Endothelial cell of umbilical vein (primary cell): ENCODE measurements around the gene PPP1CA. TPM values are rescaled to one million over a fixed set of nuclear protein-coding genes. Genes with fewer than 3 reads are reported as not detected.

Source experiments
- BruUV-seq: library from RNA; stranded (reverse); fragments of 400-500 nt; replicated peaks from 2 replicates; lab custom pipeline; 2021; lab: Mats Ljungman, UMichigan
- CTCF ChIA-PET: fragments of 300-600, 350-600 bp; sonication (Branson Sonifier 250); formaldehyde crosslinking; loops from one replicate; lab custom pipeline; 2021; ENCODE audit warnings: antibody characterized with exemption, inconsistent platforms; lab: Charles Lee
- POLR2A ChIA-PET: fragments of 300-600, 350-600 bp; sonication (Branson Sonifier 250); formaldehyde crosslinking; loops from one replicate; lab custom pipeline; 2021; ENCODE audit warnings: antibody characterized with exemption, inconsistent platforms; lab: Charles Lee
- DNase-seq: peaks from one replicate; pipeline ENCODE4 v3.0.0-alpha.2; 2011; ENCODE audit warnings: low read depth, low spot score
- FAIRE-seq: peaks from 2 replicates; lab custom pipeline; 2011; peaks lifted over from hg19 to GRCh38; lab: Jason Lieb, UNC
- H2AFZ ChIP-seq: 2 replicates; pipeline ENCODE4 v1.6.0; 2012; ENCODE audit warnings: low read depth, low read length, control low read depth, inconsistent platforms
- H3K27ac ChIP-seq: 2 replicates; pipeline ENCODE4 v1.5.1; 2011; ENCODE audit warnings: low read depth, mild to moderate bottlenecking, control low read depth, low read length, moderate library complexity; ENCODE audit not compliant: insufficient read depth
- H3K27me3 ChIP-seq, 2 experiments: 2 replicates each; pipeline versions ENCODE4 v1.6.0 to v1.6.1; 2011; ENCODE audit warnings: low read length in 2 of 2, mixed read lengths in 1 of 2; ENCODE audit not compliant: control insufficient read depth in 2 of 2, insufficient read depth in 2 of 2
- H3K36me3 ChIP-seq, 2 experiments: 2 replicates in 1 of 2; 3 replicates in 1 of 2; pipeline ENCODE4 v1.5.1; 2011; ENCODE audit warnings: low read length in 2 of 2, mild to moderate bottlenecking in 1 of 2, moderate library complexity in 1 of 2; ENCODE audit not compliant: control insufficient read depth in 2 of 2, insufficient read depth in 2 of 2; ENCODE audit errors: extremely low read depth in 1 of 2
- H3K4me1 ChIP-seq: 3 replicates; pipeline ENCODE4 v1.5.1; 2011; ENCODE audit warnings: mild to moderate bottlenecking, low read length; ENCODE audit not compliant: control insufficient read depth, insufficient read depth; ENCODE audit errors: extremely low read depth
- H3K4me2 ChIP-seq: 2 replicates; pipeline ENCODE4 v1.6.1; 2011; ENCODE audit warnings: low read length, control low read depth, mixed read lengths; ENCODE audit not compliant: insufficient read depth
- H3K4me3 ChIP-seq, 3 experiments: fragments of 200-600 bp in 1 of 3; sonication (generic), shearing (Covaris generic) in 1 of 3; replicated peaks in 1 of 3; 2 replicates each; pipeline ENCODE4 v1.5.1; 2011 to 2016; ENCODE audit warnings: control low read depth in 3 of 3, low read length in 3 of 3, mild to moderate bottlenecking in 2 of 3, inconsistent platforms in 1 of 3, low read depth in 1 of 3, moderate library complexity in 1 of 3; ENCODE audit not compliant: insufficient read depth in 1 of 3
- H3K79me2 ChIP-seq: 2 replicates; pipeline ENCODE4 v1.6.0; 2012; ENCODE audit warnings: low read length, inconsistent platforms; ENCODE audit not compliant: control insufficient read depth, insufficient read depth
- H3K9ac ChIP-seq: replicated peaks from 2 replicates; pipeline ENCODE3; 2011; ENCODE audit warnings: low read length, control low read depth; ENCODE audit not compliant: insufficient read depth; ENCODE audit errors: extremely low read depth
- H3K9me1 ChIP-seq: replicated peaks from 3 replicates; pipeline ENCODE4 v1.6.0; 2011; ENCODE audit warnings: mild to moderate bottlenecking, low read length; ENCODE audit not compliant: control insufficient read depth, insufficient read depth; ENCODE audit errors: extremely low read depth
- H3K9me3 ChIP-seq: replicated peaks from 2 replicates; pipeline ENCODE4 v1.5.1; 2012; ENCODE audit warnings: low read length, inconsistent platforms; ENCODE audit not compliant: control insufficient read depth, insufficient read depth
- H4K20me1 ChIP-seq: replicated peaks from 2 replicates; pipeline ENCODE3; 2011; ENCODE audit warnings: mild to moderate bottlenecking, low read length; ENCODE audit not compliant: control insufficient read depth, insufficient read depth; ENCODE audit errors: extremely low read depth
- EZH2 ChIP-seq: IDR thresholded peaks from 2 replicates; pipeline ENCODE4 v1.6.1; 2012; ENCODE audit warnings: borderline replicate concordance, low read depth, mild to moderate bottlenecking, moderate library complexity, low read length, inconsistent platforms; ENCODE audit not compliant: severe bottlenecking
- FOS ChIP-seq: IDR thresholded peaks from 2 replicates; pipeline ENCODE4 v1.6.1; 2011; ENCODE audit warnings: mild to moderate bottlenecking, low read length, moderate library complexity, borderline replicate concordance; ENCODE audit not compliant: insufficient read depth
- GATA2 ChIP-seq: IDR thresholded peaks from 2 replicates; pipeline ENCODE4 v1.7.0; 2011; ENCODE audit warnings: low read depth, mild to moderate bottlenecking, moderate library complexity, mixed read lengths, low read length; ENCODE audit not compliant: insufficient read length, insufficient read depth
- JUN ChIP-seq: IDR thresholded peaks from 2 replicates; pipeline ENCODE4 v1.6.1; 2011; ENCODE audit warnings: borderline replicate concordance, low read depth; ENCODE audit not compliant: insufficient read length, insufficient read depth
- MYC ChIP-seq: IDR thresholded peaks from one replicate; pipeline ENCODE4 v1.6.1; 2011; ENCODE audit warnings: mild to moderate bottlenecking, low read depth, low read length
- POLR2A ChIP-seq: IDR thresholded peaks from 2 replicates; pipeline ENCODE4 v1.6.1; 2012; ENCODE audit warnings: low read depth, mild to moderate bottlenecking, control low read depth, low read length
- POLR2AphosphoS5 ChIP-seq: IDR thresholded peaks from 2 replicates; pipeline ENCODE4 v1.6.1; 2012; ENCODE audit warnings: low read depth, mild to moderate bottlenecking, control low read depth, low read length, moderate library complexity; ENCODE audit not compliant: insufficient read depth
- dilution Hi-C: fragments of 300-500 bp; cut with MboI; formaldehyde crosslinking; loops from one replicate; pipeline ENCODE4 v1.15.0; 2019; ENCODE audit warnings: low sequenced_read_pairs; ENCODE audit not compliant: extremely low pct_ligation_motif_present
- intact Hi-C: fragments of 100-400 bp; cut with micrococcal nuclease; formaldehyde crosslinking; loops from one replicate; pipeline ENCODE4 v1.10.0; 2022
- polyA plus RNA-seq, 4 experiments: library from polyadenylated mRNA; depleted of rRNA in 3 of 4; stranded (reverse) in 3 of 4; unstranded in 1 of 4; fragments of >200 nt; gene quantifications; 2 replicates each; pipeline versions ENCODE4 v1.2.1 to v1.2.3, GENCODE V29; 2011 to 2012; ENCODE audit warnings: missing spikeins in 1 of 4
- total RNA-seq: library from RNA; stranded (reverse); gene quantifications from 2 replicates; pipeline ENCODE4 v1.2.3, GENCODE V29; 2021
- TF ChIP-seq, protein P1 (sequence below), 2 donors: IDR thresholded peaks; 1 replicate in 1 of 2; 2 replicates in 1 of 2; pipeline ENCODE4 v1.5.1; 2011; ENCODE audit warnings: low read length in 2 of 2, mild to moderate bottlenecking in 2 of 2, moderate library complexity in 2 of 2, control low read depth in 1 of 2, inconsistent platforms in 1 of 2, low read depth in 1 of 2; ENCODE audit not compliant: insufficient read depth in 1 of 2; ENCODE audit errors: extremely low read depth in 1 of 2
- TF ChIP-seq, protein P2 (sequence below): IDR thresholded peaks from 2 replicates; pipeline ENCODE4 v1.6.1; 2011; ENCODE audit not compliant: insufficient read depth, insufficient read length

Gene PPP1CA
- total and polyA plus RNA-seq, 2 donors (not counting 3 experiments of a cell fraction or from before 2014, with no cell fraction given), result 192 to 419 TPM

DNA sequence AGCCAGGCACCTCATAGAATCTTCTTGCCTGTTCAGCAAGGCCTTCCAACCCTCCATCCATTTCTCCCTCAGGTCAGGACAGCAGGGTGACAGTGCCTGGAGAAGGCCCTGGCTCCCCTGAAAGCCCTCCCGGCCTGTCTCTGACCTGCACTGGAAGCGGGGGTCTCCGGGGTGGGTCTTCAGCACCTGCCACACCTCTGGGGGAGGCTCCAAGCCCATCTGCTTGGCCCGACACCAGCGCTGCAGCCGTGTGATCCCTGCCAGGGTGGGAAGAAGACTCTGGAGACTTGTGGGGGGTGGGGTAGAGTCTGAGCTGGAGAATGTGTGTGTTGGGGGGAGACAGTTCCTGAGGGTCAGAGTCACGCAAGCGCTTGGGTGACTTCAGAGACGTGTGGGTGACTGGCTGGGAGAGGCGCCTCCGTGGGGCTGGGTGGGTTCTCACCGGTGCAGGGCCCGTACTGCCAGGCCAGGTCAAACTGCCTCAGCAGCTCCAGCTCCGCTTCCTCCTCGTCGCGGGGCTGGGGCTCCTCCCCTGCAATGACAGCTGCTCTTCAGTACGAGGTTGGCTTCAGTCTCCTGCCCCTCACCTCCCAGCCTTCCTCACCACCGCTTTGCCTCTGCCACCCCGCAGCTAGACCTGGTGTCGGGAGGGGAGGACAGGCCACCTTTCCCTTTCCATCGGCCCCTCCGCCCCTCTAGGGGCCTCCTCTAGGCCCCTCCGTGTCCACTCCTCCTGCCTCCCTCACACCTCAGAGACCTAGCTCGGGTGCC, 48.9 kb downstream of the PPP1CA start:
- intact Hi-C loops (loop anchor here (1.0 to 2.0 kb wide), 3 partner anchors 35 to 156 kb away; partner anchors contain the start of genes CDK2AP2 and TMEM134), dilution Hi-C loops (no loop called here)
- TSS peak; percentile 64 for BruUV-seq
- H3K36me3 ChIP-seq, result no peaks in the 10 kb centered on the region
- FAIRE-seq (no peak), DNase-seq (no peak)
- H3K27me3 ChIP-seq, result no peaks in the 10 kb centered on the region
- peaks cover 50% of the 10 kb centered on the region for H3K4me1 ChIP-seq
- H2AFZ ChIP-seq, result peak overlapping the region; percentile 8
- ChIA-PET CTCF (interaction anchor here (0.7 to 15.0 kb wide), 7 partner anchors 9 to 75 kb away, joined by 3 to 1051 read pairs (median 5); partner anchors contain the start of genes CLCF1, PPP1CA and SSH3), POLR2A (interaction anchor here (1.0 to 1.8 kb wide), 3 partner anchors 17 to 231 kb away, joined by 3 to 5 read pairs (median 4); partner anchors contain the start of gene GSTP1)
- peak overlapping the region; percentile 19 to 76 (median 53) for H3K4me3 ChIP-seq
- peaks cover 4% of the 10 kb centered on the region for H3K79me2 ChIP-seq
- H3K9ac ChIP-seq, result peak overlapping the region; percentile 76
- H3K4me2 ChIP-seq, result peak overlapping the region; percentile 32
- no peaks in the 10 kb centered on the region for H3K9me1 ChIP-seq
- TF ChIP-seq GATA2 (no peak), POLR2A (peak; percentile 34)
- no peaks in the 10 kb centered on the region for H4K20me1 ChIP-seq
- H3K27ac ChIP-seq, result peak overlapping the region; percentile 78
- no peaks in the 10 kb centered on the region for H3K9me3 ChIP-seq

DNA sequence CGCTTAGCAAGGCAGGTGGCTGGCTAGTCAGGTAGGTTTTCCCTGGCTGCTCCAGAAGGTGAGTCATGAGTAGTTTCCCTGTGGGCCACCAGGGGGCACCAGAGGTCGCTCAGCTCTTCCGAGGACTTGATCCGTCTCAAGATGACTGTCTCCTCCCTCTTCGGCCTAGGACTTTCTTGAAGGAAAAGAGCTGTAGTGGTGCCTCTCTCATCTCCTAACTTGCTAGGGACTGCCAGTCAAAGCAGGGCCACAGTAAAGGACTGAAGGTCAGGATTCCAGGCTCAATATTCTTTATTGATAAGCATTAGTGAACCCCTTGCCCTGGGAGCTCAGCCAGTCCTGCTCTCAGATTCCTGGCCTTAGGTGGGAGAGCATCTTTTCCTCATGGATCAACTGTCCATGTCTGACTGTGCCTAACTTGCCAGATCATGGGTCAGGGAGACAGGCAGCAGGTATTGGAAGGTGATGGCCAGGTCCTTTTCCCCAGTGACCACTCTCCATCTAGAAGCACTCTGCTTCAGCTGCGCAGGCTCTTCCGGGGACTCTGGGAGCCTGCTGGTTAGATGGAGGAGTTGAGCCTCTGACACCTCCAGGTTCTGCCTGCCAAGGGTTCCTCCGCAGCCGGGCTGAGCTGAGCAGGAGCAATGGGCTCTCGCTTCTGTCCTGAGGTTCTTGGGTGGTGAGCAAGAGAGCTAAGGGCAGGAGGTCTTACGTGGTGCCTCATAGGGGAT, 50.2 kb downstream of the PPP1CA start:
- peak; percentile 78 for DNase-seq
- intact Hi-C loops (loop anchor here (1.0 to 2.0 kb wide), 2 partner anchors 31 to 117 kb away; partner anchors contain the start of gene TMEM134), dilution Hi-C loops (no loop called here)
- Histone ChIP-seq H3K27me3 (no peaks in the 10 kb centered on the region), H3K27ac (no peak overlapping the region), H3K4me2 (no peak overlapping the region), H3K9me1 (no peaks in the 10 kb centered on the region), H3K9ac (no peak overlapping the region), H3K36me3 (no peaks in the 10 kb centered on the region), H3K4me1 (peaks cover 41% of the 10 kb centered on the region), H3K9me3 (no peaks in the 10 kb centered on the region), H3K79me2 (peaks cover 4% of the 10 kb centered on the region), H2AFZ (no peak overlapping the region), H4K20me1 (no peaks in the 10 kb centered on the region), H3K4me3 (no peak overlapping the region)
- FAIRE-seq, result peak; percentile 95
- CTCF ChIA-PET, result interaction anchor here (0.6 to 15.0 kb wide), 25 partner anchors 11 to 222 kb away, joined by 3 to 1051 read pairs (median 5); partner anchors contain the start of genes CLCF1, PITPNM1, PPP1CA and RAD9A
- no TSS peak for BruUV-seq
- POLR2A ChIA-PET, result no interaction called here
- peak; percentile 71 for TF ChIP-seq FOS
- TF ChIP-seq GATA2, result no peak
- TF ChIP-seq MYC, result no peak
- TF ChIP-seq, protein P1, sequence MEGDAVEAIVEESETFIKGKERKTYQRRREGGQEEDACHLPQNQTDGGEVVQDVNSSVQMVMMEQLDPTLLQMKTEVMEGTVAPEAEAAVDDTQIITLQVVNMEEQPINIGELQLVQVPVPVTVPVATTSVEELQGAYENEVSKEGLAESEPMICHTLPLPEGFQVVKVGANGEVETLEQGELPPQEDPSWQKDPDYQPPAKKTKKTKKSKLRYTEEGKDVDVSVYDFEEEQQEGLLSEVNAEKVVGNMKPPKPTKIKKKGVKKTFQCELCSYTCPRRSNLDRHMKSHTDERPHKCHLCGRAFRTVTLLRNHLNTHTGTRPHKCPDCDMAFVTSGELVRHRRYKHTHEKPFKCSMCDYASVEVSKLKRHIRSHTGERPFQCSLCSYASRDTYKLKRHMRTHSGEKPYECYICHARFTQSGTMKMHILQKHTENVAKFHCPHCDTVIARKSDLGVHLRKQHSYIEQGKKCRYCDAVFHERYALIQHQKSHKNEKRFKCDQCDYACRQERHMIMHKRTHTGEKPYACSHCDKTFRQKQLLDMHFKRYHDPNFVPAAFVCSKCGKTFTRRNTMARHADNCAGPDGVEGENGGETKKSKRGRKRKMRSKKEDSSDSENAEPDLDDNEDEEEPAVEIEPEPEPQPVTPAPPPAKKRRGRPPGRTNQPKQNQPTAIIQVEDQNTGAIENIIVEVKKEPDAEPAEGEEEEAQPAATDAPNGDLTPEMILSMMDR (IDR thresholded peaks at IDR 0.05; ENCODE audit: extremely low read depth in 1 of 2, insufficient read depth in 1 of 2, low read depth in 1 of 2, low read length in 2 of 2), result peak; percentile 83 to 95
- TF ChIP-seq POLR2A, result no peak
- peak; percentile 52 for TF ChIP-seq JUN
- TF ChIP-seq, protein P2, sequence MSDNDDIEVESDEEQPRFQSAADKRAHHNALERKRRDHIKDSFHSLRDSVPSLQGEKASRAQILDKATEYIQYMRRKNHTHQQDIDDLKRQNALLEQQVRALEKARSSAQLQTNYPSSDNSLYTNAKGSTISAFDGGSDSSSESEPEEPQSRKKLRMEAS, result no peak
- TF ChIP-seq EZH2, result no peak
- no peak for TF ChIP-seq POLR2AphosphoS5
